Measurements from ENCODE around the gene NBPF1.
"Not testable (repeated sequence)": the region's sequence is repeated elsewhere in the genome, so short reads cannot be mapped to it uniquely, and the experiment has no call there.

NBPF1 gene

GRCh38 chr1:16512624-16513411, 100.5 kb downstream of the NBPF1 start:
- not testable (repeated sequence) for DNase-seq (ENCODE audit: low read depth)
